HG03139 (cell line): Measurements from ENCODE around the gene SLC25A24.
"Not testable (repeated sequence)": the region's sequence is repeated elsewhere in the genome, so short reads cannot be mapped to it uniquely, and the experiment has no call there.

Source experiments
- ATAC-seq: cut with Tn5 transposase; IDR thresholded peaks from one replicate; pipeline ENCODE4 v1.9.1; 2021; ENCODE audit not compliant: unreplicated experiment

Gene SLC25A24

DNA sequence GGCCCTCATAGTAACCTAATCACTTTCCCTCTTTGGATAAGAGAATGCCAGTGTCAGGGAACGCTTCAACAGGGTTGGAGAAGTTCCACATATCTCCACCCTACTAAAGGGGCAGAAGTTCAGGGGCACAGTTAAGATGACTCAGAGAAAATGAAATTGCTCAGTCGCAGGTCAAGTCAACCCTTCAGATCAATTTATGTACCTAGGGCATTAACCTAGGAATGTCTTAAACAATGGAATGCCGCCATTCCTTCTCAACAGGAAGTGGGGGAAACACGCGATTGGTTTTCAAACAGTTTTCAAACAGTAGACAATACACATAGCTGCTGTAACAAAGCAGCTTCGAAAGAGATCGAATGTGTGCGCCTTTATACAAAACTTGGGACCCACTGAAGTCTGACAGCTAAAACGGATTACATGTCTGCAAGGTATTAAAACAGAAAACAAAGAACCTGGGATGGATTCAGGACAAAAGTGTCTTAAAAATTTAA lies 897 bp downstream of the SLC25A24 start:
- ATAC-seq, result no peak

DNA sequence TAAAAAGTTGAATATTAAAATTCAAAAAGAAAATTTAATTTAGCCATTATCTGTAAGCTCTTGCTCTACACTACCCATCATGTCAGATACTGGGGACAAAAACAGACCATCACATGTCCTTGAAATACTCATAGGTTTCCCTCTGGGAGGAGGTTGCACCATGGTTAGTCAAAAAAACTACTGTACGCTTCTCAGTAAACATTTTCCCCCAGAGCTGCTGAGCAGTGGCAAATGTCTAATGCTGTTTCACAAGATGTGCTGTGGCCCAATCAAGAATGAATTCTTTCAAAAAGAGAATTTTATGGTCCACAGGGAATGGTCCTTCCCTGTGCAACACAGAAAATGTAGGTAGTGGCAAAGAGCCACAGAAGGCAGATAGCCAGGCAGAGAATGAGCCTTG lies 6.1 kb downstream of the SLC25A24 start:
- no peak for ATAC-seq

DNA sequence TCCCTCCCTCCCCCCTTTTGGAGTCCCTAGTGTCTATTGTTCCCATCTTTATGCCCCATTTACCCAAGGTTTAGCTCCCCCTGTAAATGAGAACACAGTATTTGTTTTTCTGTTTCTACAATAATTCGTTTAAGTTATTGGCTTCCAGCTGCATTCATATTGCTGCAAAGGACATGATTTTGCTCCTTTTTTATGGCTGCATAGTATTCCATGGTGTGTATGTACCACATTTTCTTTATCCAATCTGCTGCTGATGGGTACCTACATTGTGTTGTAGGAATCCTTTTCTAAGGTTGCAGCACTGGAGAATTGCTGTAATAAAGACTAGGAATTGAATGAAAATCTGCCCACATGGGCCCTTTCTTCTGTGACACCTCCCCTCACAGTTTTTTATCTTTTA lies 6.8 kb downstream of the SLC25A24 start:
- ATAC-seq, result no peak

DNA sequence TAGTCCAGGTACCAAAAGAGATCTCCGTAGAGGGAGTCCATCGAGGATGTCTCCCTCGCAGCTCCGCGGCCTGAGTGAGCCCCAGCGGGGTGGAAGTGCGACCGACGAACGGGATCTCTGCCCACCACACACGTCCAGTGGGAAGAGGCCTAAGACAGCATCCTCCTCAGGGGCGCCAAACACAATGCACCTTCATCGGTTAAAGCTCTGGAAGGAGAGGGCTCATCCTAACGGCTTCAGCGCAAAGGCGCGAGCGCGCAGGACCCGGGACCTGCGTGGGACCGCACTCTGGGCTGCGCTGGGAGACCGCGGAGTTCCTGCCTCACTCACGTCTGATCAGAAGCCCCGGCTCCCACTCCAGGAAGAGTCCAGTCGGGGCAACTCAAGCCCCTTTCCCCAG lies 7.6 kb downstream of the SLC25A24 start:
- ATAC-seq, result no peak

DNA sequence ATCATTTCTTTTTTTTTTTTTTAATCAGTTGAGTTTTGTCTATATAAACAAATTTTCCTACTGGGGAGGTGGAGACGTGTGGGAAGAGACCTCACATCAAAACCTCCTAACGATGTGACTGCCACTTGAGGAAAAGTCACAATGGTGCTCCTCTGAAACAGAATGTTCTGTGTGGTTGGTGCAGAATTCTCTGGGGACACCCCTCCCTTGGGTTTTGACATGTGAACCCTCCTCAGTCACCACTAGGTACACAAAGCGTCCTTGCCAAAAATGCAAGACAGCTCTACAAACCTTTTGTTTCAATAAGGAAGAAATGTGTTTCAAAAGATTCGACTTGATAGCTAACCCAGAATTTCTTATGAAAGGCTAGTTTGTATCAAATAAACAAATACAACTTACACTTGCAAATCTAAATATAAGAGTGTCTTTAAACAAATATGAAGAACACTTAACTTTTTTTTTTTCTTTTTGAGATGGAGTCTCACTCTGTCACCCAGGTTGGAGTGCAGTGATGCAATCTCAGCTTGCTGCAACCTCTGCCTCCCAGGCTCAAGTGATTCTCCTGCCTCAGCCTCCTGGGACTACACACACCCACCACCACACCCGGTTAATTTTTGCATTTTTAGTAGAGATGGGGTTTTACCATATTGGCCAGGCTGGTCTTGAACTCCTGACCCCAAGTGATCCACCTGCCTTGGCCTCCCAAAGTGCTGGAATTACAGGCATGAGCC lies 9.3 kb downstream of the SLC25A24 start:
- ATAC-seq, result no peak

- ATAC-seq, result no peak
Observed at GRCh38 chr1:108190001-108190634, 10.0 kb downstream of the SLC25A24 start.

GRCh38 chr1:108188801-108189200 lies 11.3 kb downstream of the SLC25A24 start:
- ATAC-seq, result no peak

GRCh38 chr1:108182959-108183700 lies 17.0 kb downstream of the SLC25A24 start:
- ATAC-seq, result no peak

- ATAC-seq, result no peak
Observed at GRCh38 chr1:108179018-108179417, 21.1 kb downstream of the SLC25A24 start.

- ATAC-seq, result not testable (repeated sequence)
Observed at GRCh38 chr1:108162409-108162808, 37.7 kb downstream of the SLC25A24 start.

- ATAC-seq, result not testable (repeated sequence)
Observed at GRCh38 chr1:108159951-108160350, 40.2 kb downstream of the SLC25A24 start.

DNA sequence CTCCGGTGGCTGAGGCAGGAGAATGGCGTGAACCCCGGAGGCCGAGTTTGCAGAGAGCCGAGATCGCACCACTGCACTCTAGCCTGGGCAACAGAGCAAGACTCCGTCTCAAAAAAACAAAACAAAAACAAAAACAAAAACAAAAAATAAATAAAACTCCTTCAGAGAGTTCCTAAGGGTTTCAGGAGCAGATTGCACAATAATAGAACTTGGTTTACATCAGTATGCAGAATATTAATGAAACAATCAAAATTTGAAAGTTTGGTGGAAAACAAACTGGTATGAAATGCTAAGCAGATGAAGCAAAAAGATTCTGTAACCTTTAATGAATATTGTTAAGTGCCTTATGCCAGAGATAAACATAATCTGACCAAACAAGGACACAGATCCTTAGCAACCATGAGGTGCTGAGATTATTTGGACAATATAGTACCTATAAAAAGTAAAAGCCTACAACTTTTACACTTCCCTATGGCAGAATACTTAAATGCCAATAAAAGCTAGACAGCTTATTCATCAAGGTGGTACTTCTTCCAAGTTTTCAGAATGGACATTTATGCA lies 41.2 kb downstream of the SLC25A24 start:
- no peak for ATAC-seq

GRCh38 chr1:108154314-108154713 lies 45.8 kb downstream of the SLC25A24 start:
- no peak for ATAC-seq

DNA sequence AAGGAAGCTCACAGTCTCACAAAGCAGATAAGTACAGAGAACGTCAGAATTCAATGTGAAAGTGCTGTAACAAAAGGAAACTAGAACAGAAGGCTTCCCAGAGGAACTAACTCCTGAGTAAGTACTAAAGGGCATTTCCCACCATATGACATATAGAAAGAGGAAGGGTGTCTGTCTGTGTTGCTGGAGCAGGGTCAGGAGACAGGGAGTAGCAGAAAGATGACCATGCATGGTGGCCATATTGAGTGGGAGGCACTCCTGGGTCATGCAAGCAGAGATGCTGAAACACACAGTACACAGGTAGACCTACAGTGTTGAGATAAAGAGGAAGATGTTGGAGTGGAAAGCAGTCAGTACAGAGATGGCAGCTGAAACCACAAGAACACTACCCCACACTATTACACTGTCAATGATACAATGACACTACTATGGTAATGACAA lies 47.3 kb downstream of the SLC25A24 start:
- ATAC-seq, result no peak

DNA sequence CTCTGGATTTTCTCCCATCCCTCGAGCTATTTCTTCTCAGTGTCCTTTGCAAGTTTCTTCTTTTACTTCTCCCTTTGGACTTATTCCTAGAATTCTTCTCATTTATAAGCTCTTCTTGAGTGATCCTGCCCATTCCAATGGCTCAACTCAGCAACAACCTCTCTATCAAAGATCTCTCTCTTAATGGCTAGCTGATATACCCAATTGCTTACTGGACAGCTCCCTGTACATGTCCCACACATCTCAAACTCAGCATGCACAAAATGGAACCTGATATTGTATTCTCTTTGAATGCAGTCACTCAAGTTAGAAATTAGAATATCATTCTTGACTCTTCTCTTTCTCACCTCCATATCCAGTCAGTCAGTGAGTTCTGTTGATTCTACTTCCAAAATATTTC lies 48.6 kb downstream of the SLC25A24 start:
- no peak for ATAC-seq

DNA sequence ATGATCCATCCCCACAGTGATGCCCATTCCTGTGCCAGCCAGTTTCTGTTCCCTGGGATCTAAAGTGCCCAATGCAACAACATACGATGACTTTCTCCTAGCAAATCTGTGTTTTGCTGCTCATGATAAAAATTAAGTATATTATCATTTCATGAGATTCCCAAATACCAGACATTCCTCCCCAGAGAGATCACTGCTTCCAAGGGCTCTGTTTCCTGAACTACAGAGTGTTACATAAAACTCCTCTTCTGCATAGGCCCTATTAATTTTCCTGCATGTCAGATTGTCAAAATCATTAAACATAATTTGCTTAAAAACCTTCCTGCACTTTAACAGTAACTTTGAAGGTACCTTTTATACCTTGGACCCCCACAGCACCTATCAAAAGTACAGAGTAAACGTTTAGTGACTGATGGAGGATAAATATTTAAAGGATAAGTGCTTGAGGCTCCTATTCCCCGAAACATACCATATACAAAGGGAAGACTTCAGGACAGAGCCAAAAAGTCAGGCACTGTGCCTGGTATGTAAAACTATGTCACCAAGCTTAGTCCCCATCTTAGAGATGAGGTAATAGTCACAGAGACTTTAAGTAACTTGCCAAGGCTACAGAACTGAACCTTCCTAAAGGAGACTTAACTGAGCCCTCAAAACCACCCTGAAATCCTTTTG lies 50.2 kb downstream of the SLC25A24 start:
- ATAC-seq, result no peak

DNA sequence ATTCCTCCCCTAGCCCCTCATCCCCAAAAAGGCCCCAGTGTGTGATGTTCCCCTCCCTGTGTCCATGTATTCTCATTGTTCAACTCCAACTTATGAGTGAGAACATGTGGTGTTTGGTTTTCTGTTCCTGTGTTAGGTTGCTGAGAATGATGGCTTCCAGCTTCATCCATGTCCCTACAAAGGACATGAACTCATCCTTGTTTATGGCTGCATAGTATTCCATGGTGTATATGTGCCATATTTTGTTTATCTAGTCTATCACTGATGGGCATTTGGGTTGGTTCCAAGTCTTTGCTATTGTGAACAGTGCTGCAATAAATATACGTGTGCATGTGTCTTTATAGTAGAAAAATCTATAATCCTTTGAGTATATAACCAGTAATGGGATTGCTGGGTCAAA lies 55.6 kb downstream of the SLC25A24 start:
- ATAC-seq, result not testable (repeated sequence)

- no peak for ATAC-seq
Observed at GRCh38 chr1:108142773-108143394, 57.3 kb downstream of the SLC25A24 start.

DNA sequence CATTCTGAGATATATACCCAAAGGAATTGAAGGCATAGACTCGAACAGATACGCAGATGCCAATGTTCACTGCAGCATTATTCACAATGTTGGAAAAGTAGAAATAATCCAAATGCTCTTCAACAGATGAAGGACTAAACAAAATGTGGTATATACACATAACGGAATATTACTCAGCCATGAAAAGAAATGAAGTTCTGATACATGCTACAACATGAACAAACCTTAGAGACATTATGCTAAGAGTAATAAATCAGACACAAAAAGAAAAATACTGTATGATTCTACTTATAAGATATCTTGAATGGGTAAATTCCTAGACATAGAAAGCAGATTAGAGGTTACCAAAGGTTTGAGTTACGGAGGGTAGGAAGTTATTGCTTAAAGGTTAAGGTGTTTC lies 57.9 kb downstream of the SLC25A24 start:
- no peak for ATAC-seq

DNA sequence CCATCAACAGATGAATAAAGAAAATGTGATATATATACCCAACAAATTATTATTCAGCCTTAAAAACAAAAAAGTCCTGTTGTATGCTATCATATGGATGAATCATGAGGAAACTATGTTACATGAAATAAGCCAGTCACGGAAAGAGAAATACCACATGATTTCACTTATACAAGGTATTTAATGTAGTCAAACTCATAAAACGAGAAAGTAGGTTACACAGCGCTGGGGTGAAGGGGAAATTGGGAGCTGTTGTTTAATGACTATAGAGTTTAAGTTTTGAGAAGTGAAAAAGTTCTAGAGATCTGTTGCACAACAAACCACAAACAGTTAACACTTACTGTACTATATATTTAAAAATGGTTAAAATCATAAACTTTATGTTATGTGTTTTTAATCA lies 58.5 kb downstream of the SLC25A24 start:
- ATAC-seq, result no peak
